Measurements from ENCODE around the gene MYO1D. TPM values are rescaled to one million over a fixed set of nuclear protein-coding genes. Genes with fewer than 3 reads are reported as not detected.
"Not testable (repeated sequence)": the region's sequence is repeated elsewhere in the genome, so short reads cannot be mapped to it uniquely, and the experiment has no call there.

MYO1D gene
- total and polyA plus RNA-seq, 11 donors, result 3.3 to 15.5 (median 8.9) TPM

GRCh38 chr17:32651084-32651483 is 225.8 kb downstream of the MYO1D start:
- no peak for ATAC-seq
- H3K9me3 ChIP-seq, result peaks cover 0 to 27% (median 11%) of the 10 kb centered on the region in 12 donors
- 94 to 96% (median 95%) methylated on average over 2 of the region's 2 CpGs for WGBS, 4 donors
- H3K27ac ChIP-seq, result no peak overlapping the region
- H3K36me3 ChIP-seq, result peaks cover 0 to 58% (median 23%) of the 10 kb centered on the region in 9 donors
- H3K27me3 ChIP-seq, result no peaks in the 10 kb centered on the region
- intact Hi-C loops (cut with DNase I), result loop anchor here in 3 of 10 donors (10.0 kb wide), 3 partner anchors 104 to 166 kb away; partner anchors contain the start of gene CDK5R1 (in 2 of the 3)
- no peak for DNase-seq
- TF ChIP-seq POLR2A (IDR thresholded peaks at IDR 0.05), result no peak
- TF ChIP-seq CTCF (IDR thresholded peaks at IDR 0.05), result no peak
- no peaks in the 10 kb centered on the region for H3K4me1 ChIP-seq
- H3K4me3 ChIP-seq, result no peak overlapping the region

- TF ChIP-seq POLR2A (IDR thresholded peaks at IDR 0.05) (no peak), CTCF (IDR thresholded peaks at IDR 0.05) (no peak)
- ATAC-seq (no peak), DNase-seq (no peak)
- intact Hi-C loops (cut with DNase I), result no loop called here
- whole genome bisulfite sequencing, 4 donors, result 86 to 89% (median 87%) methylated on average over 2 of the region's 2 CpGs
- Histone ChIP-seq H3K9me3 (peaks cover 0 to 27% (median 11%) of the 10 kb centered on the region in 12 donors), H3K4me1 (no peaks in the 10 kb centered on the region), H3K36me3 (peaks cover 0 to 44% (median 18%) of the 10 kb centered on the region in 9 donors), H3K4me3 (no peak overlapping the region), H3K27me3 (no peaks in the 10 kb centered on the region), H3K27ac (no peak overlapping the region)
These were observed 228.5 kb downstream of the MYO1D start for GRCh38 chr17:32648450-32648849.

- TF ChIP-seq POLR2A (IDR thresholded peaks at IDR 0.05) (no peak), CTCF (IDR thresholded peaks at IDR 0.05) (no peak)
- Histone ChIP-seq H3K36me3 (peaks cover 0 to 29% (median 12%) of the 10 kb centered on the region in 9 donors), H3K4me3 (no peak overlapping the region), H3K27ac (no peak overlapping the region), H3K27me3 (no peaks in the 10 kb centered on the region), H3K9me3 (peaks cover 0 to 27% (median 11%) of the 10 kb centered on the region in 12 donors), H3K4me1 (no peaks in the 10 kb centered on the region)
- ATAC-seq (no peak), DNase-seq (no peak)
- intact Hi-C loops (cut with DNase I), result no loop called here
- 94 to 99% (median 97%) methylated on average over 2 of the region's 2 CpGs for whole genome bisulfite sequencing, 4 donors
These were observed 230.0 kb downstream of the MYO1D start for GRCh38 chr17:32646941-32647340.

- H3K27me3 ChIP-seq; H3K4me1 ChIP-seq; intact Hi-C loops (cut with DNase I); H3K4me3 ChIP-seq; DNase-seq; ATAC-seq; H3K27ac ChIP-seq: not testable (repeated sequence)
- Histone ChIP-seq H3K9me3 (peaks cover 0 to 11% (median 0%) of the 10 kb centered on the region in 12 donors), H3K36me3 (peaks cover 0 to 16% (median 0%) of the 10 kb centered on the region in 9 donors)
- WGBS, 4 donors, result 89 to 96% (median 94%) methylated on average over 2 of the region's 2 CpGs
These were observed 235.4 kb downstream of the MYO1D start for GRCh38 chr17:32641514-32641913.
